ENCODE results near the gene NFYC.

GRCh38 chr1:40774266-40774998 lies 82.9 kb downstream of the NFYC start:
- TF ChIP-seq CTCF (IDR thresholded peaks at IDR 0.05) (peak; percentile 90), EZH2 (IDR thresholded peaks at IDR 0.05) (no peak)
